HG03442 (cell line): ENCODE results near the gene EML1.

Experiments
- ATAC-seq: cut with Tn5 transposase; IDR thresholded peaks from one replicate; pipeline ENCODE4 v1.9.1; 2021; ENCODE audit warnings: mild to moderate bottlenecking, moderate library complexity; ENCODE audit not compliant: unreplicated experiment

EML1 gene

DNA sequence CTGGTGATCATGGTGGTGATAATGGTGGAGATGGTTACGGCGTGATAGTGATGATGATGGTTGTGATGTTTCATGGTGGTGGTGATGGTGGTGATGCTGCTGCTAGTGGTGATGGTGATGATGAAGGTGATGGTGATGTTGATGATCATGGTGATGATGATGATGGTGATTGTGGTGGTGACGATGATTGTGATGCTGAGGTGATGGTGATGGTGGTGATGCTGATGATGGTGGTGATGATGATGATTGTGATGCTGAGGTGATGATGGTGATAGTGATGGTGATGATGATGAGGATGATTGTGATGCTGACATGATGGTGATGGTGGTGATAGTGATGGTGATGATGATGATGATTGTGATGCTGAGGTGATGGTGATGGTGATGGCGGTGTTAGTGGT, 158.8 kb downstream of the EML1 start:
- ATAC-seq = no peak

- ATAC-seq = no peak
Measured at GRCh38 chr14:99952453-99952852, 159.2 kb downstream of the EML1 start.

DNA sequence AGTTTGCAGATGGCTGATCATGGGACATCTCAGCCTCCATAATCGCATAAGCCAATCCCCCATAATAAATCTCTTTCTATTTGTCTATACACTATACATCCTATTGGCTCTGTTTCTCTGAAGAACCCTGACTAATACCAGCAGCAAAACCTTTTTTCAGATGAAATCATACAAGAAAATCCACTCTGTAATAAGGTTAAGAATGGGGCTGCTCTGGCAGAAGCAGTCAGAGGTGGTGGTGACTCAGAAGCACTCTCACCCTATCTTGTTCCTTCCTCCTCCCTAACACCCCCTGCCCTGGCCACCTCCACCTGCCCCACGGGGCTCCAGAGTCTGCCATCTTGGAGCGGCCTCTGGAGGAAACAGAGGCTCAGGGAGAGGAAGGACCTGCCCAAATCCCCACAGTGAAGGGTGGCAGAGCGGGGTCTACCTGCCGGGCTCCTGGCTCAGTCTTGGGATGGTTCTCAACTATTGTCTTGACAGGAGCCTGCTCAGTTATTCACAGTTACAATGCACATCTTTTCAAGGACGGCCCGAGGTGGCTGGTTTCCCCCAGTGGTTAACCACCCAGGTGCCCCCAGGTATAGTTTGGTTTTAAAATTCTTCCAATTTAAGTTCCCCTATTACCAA, 162.7 kb downstream of the EML1 start:
- ATAC-seq = no peak

GRCh38 chr14:99958380-99958779, 165.2 kb downstream of the EML1 start:
- no peak for ATAC-seq

- ATAC-seq = no peak
Measured at GRCh38 chr14:99961826-99962518, 168.8 kb downstream of the EML1 start.

DNA sequence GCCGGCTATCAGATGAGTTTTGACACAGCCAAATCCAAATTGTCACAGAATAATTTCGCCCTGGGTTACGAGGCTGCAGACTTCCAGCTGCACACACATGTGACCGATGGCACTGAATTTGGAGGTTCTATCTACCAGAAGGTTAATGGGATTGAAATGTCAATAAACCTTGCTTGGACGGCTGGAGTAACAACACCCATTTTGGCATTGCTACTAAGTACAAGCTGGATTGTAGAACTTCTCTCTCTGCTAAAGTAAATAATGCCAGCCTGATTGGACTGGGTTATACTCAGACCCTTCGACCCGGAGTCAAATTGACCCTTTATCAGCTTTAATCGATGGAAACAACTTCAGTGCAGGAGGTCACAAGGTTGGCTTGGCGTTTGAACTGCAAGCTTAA, 171.8 kb downstream of the EML1 start:
- no peak for ATAC-seq

DNA sequence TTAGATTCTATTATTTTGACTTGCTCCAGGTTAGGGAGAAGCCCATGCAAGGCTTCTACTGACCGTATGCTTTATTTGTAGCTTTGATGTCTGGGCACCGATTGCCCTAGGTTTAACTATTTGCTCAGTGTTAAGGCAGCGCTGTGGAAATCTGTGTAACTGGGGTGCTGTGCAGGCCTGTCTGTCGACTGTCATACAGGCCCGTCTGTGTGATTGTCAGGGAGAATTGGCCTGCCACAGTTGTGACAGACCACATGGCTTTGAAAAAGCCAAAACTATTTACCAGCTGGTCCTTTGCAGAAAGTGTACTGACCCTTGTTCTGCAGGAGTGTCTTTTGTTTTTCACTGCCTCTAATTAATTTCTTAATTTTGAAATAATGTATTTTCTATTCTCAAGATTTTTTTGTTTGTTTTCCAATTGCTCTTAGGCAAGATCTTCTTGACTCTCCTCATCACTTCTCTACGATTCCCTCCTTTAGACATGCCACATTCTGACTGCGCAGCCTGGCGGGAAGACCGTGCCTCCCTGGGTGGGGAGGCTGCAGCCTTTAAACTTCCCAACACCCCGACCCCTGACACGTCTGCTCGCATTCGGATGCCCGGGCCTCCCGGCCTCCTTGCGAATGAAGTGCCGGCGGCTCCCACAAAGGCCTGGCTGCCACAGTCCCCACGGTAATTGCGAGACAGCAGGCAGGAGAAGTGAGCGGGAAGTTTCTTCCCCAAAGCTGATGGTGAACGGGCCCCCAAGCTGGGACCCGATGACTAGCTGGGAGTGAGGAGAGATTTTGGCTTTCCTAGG, 173.0 kb downstream of the EML1 start:
- ATAC-seq = no peak

- no peak for ATAC-seq
Measured at GRCh38 chr14:99966912-99967311, 173.7 kb downstream of the EML1 start.

- no peak for ATAC-seq
Measured at GRCh38 chr14:99968191-99968920, 175.1 kb downstream of the EML1 start.

DNA sequence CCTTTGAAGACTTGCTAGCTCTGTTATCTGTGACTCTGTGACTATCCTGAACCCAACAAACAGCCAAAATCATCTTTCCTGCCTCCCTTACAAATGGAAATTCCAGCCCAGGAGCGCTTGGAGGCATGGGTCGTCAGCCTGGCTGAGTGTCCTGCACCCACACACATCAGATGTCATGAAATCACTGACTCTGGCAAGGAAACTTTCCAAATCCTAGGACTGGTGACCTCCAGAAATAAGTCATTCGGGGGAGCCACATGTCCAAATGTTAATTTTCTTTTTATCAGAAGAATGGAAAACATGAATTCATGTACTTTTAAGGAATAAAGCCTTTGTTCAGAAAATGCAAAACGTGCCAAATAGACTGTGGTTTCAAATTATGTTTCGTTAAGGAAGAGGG, 175.7 kb downstream of the EML1 start:
- no peak for ATAC-seq

- ATAC-seq = no peak
Measured at GRCh38 chr14:99969673-99970322, 176.6 kb downstream of the EML1 start.

DNA sequence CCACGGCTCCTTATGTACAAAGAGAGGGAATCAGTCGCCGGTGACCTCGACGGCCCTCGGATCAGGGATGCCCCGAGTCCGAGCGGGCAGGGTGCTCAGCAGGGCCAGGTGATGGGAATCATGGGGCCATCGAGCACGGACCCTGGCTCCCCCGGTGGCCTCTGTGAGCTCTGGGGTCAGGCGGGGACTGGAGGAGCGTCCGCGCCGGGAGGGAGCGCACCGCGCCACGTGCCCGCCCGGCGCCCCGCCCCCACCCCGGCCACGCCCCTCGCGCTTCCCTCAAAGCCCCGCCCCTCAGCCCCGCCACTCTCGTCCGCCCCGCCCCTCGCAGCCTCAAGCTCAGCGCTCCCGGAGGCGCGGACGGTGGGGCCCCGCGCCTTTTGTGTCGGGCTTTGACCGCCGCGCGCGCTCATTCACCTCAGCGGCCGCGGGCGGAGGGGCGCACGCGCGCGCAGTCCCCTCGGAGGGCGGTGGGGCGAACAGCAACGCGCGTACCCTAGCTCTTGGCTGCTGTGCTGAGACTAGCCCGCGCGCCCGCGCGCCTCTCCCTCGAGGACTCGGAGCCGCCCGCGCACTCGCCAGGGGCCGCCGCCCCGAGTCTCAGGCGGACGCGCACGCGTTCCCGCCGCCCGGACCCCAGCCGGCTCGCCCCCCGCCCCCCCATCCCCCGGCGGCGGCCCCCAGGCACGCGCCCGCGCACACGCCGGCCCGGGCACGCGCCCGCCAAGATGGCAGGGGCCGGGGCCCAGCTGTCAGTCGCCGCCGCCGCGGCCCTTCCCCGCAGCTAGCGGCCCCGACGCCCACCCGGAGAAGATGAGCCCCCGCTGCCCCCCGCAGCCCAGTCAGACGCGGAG, 178.1 kb downstream of the EML1 start:
- ATAC-seq = peak; percentile 59

DNA sequence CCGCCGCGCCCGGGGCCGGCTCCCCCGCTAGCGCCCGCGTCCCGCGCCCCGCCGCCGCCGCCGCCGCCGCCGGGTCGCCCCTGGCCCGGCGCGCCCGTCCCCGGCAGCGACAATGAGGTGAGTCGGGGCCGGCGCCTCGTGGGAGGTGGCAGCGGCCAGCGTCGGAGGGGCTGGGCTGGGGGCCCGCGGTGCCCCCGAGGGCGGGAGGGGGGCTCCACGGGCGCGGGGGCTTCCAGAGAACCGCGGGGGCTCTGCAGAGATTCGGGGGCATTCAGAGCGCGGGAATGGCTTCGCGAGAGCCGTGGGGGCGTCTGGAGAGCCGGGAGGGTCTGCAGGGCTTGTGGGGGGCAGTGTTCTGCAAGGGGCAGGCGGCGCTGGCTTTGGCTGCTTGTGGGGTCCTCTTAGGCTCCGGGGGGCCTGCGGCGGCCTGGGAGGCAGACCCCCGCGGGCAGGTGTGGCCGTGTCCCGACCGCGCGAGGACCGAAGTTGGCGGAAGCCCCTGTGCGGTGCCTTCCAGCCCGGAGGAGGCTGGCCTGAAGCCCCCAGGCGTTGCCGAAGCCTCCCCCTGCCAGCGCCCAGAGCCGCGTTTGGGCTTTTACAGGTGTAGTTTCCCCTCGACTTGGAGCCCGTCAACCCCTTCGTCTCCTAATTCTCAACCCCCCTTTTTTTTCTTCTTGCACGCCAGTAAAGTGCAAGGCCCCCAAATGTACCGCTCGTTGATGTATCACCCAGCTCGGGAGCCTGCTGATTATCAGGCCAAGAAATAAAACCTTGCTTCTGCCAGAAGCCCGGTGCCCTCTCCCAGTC, 178.9 kb downstream of the EML1 start:
- peak; percentile 23 for ATAC-seq

DNA sequence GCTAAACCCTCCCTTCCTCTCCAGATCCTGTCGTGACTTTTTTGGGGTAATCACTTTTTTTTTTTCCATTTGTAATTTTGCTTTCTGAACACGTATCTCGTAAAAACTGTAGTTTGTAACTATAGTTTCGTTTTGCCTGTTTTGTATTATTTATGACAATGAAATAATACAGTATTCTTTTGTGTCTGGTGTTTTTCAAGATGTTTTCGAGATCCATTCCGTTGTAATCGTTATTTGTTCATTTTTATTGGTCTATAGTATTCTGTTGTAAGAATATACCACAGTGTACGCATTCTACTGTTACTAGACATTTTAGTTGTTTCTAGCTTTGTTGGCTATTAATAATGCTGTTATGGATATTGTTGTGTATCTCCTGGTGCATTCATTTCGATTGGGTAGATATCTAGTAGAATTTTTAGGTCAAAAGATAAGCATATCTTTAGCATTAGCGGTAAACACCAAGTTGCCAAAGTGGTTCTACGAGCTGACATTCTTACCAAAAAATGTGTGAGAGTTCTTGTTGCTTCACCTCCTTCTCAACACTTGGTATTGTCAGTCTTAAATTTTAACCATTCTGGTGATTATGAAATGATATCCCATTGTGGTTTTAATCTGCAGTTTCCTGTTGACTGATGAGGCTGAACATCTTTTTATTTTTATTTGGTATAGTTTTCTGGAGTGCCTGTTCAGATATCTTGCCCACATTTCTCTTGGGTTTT, 179.7 kb downstream of the EML1 start:
- no peak for ATAC-seq

DNA sequence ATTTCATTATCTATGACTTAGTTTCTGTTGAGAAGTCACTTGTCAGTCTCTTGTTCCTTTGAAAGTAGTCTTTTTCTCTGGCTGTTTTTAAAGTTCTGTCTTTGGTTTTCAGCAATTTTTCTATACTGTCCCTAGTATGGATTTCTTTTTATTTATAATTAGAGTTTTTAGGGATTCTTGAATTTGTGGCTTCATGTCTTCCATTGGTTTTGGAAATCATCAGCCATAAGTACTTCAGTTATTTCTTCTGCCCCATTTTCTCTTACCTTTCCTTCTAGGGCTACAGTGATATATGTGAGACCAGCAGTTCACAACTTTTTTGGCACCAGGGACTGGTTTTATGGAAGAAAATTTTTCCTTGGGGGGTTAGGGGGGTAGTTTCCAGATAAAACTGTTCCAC, 182.0 kb downstream of the EML1 start:
- ATAC-seq = no peak

- ATAC-seq = no peak
Measured at GRCh38 chr14:99976021-99976420, 182.8 kb downstream of the EML1 start.

DNA sequence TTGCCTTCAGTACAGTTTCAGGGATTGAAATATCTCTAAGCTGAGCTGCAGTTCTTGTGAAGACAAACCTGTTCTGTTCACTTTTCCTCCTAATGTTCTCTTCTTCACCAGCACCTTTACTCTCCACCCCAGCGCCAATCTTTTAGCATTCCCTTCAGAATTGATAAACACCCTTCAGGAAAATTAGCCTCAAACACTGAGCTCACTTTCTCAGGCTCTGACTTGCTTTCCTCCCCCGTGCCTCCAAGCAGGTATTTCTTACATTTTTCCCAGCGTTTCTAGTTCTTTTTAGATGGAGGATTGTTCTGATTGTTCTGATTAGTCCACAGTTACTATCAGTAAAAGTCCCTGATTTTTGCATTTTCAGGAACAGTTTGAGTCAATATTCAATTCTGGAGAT, 183.5 kb downstream of the EML1 start:
- no peak for ATAC-seq

- ATAC-seq = no peak
Measured at GRCh38 chr14:99980299-99980698, 187.1 kb downstream of the EML1 start.
